Upper lobe of right lung (tissue), 1 donor: ENCODE measurements around the gene ZNF692. TPM values are rescaled to one million over a fixed set of nuclear protein-coding genes. Genes with fewer than 3 reads are reported as not detected.
"Not testable (repeated sequence)": the region's sequence is repeated elsewhere in the genome, so short reads cannot be mapped to it uniquely, and the experiment has no call there.

Experiments used
- ATAC-seq: fragments of 200-7000 bp; cut with Tn5 transposase; one replicate; pipeline ENCODE4 v1.9.1; 2020; ENCODE audit warnings: mild to moderate bottlenecking, moderate library complexity
- DNase-seq: peaks from one replicate; pipeline ENCODE4 v3.0.0-alpha.2; 2020
- H3K27ac ChIP-seq: fragments of 200-600 bp; one replicate; pipeline ENCODE4 v1.8.0; 2022
- H3K27me3 ChIP-seq: fragments of 200-600 bp; one replicate; pipeline ENCODE4 v1.8.0; 2022; ENCODE audit warnings: mild to moderate bottlenecking
- H3K36me3 ChIP-seq: fragments of 200-600 bp; one replicate; pipeline ENCODE4 v1.8.0; 2022
- H3K4me1 ChIP-seq: fragments of 200-600 bp; one replicate; pipeline ENCODE4 v1.8.0; 2022
- H3K4me3 ChIP-seq: fragments of 200-600 bp; one replicate; pipeline ENCODE4 v1.8.0; 2022; ENCODE audit warnings: mild to moderate bottlenecking
- H3K9me3 ChIP-seq: fragments of 200-600 bp; one replicate; pipeline ENCODE4 v1.8.0; 2022
- intact Hi-C: fragments of 100-400 bp; cut with DNase I; formaldehyde crosslinking; loops from one replicate; pipeline ENCODE4 v1.11.0; 2022
- total RNA-seq: library from RNA; stranded (reverse); fragmentation: NEBNext Ultra II Directional; extraction: Animal tissue kit (Norgen Biotek cat#: 25700); gene quantifications from one replicate; pipeline ENCODE4 v1.2.1, GENCODE V29; 2021
- TF ChIP-seq, protein P1 (sequence below): fragments of 200-600 bp; IDR thresholded peaks from one replicate; pipeline ENCODE4 v1.8.0; 2022; ENCODE audit warnings: antibody characterized with exemption
- donor health status: DM: no; HTN: yes; CAD: no; lungs with severe emphysema.

Gene ZNF692
- total RNA-seq, 1 donor from 2014 or later: 38.1 TPM

DNA sequence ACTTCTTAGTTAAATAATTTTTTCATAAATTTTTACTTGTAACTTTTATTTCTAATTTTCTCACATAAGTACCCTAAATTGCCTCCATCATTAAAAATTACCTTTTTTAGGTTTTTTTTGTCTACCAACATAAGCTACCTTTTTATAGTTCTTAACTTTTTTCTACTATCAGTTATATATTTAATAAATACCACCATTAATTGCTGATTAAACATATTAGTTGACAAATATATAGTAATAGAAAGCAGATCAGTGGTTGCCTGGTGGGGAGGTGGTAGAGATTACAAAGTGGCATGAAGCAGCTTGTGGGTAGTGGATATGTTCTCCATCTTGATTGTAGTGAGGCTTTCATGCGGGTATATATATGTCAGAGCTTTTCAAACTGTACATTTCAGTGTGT is 27.0 kb downstream of the ZNF692 start:
- Histone ChIP-seq H3K4me3 (no peak overlapping the region), H3K36me3 (no peaks in the 10 kb centered on the region), H3K4me1 (peaks cover 8% of the 10 kb centered on the region), H3K27ac (no peak overlapping the region), H3K9me3 (no peaks in the 10 kb centered on the region), H3K27me3 (no peaks in the 10 kb centered on the region)
- DNase-seq (no peak), ATAC-seq (no peak)
- intact Hi-C loops: no loop called here
- TF ChIP-seq, protein P1, sequence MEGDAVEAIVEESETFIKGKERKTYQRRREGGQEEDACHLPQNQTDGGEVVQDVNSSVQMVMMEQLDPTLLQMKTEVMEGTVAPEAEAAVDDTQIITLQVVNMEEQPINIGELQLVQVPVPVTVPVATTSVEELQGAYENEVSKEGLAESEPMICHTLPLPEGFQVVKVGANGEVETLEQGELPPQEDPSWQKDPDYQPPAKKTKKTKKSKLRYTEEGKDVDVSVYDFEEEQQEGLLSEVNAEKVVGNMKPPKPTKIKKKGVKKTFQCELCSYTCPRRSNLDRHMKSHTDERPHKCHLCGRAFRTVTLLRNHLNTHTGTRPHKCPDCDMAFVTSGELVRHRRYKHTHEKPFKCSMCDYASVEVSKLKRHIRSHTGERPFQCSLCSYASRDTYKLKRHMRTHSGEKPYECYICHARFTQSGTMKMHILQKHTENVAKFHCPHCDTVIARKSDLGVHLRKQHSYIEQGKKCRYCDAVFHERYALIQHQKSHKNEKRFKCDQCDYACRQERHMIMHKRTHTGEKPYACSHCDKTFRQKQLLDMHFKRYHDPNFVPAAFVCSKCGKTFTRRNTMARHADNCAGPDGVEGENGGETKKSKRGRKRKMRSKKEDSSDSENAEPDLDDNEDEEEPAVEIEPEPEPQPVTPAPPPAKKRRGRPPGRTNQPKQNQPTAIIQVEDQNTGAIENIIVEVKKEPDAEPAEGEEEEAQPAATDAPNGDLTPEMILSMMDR: no peak

DNA sequence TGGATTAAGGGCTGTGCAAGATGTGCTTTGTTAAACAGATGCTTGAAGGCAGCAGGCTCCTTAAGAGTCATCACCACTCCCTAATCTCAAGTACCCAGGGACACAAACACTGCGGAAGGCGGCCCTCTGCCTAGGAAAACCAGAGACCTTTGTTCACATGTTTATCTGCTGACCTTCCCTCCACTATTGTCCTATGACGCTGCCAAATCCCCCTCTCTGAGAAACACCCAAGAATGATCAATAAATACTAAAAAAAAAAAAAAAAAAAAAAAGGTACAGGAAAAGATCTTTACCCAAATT is 28.2 kb downstream of the ZNF692 start:
- intact Hi-C loops, ATAC-seq, H3K27me3 ChIP-seq, H3K27ac ChIP-seq, H3K9me3 ChIP-seq, H3K4me3 ChIP-seq, H3K36me3 ChIP-seq: not testable (repeated sequence)
- H3K4me1 ChIP-seq: peaks cover 10% of the 10 kb centered on the region
- peak; percentile 42 for DNase-seq

DNA sequence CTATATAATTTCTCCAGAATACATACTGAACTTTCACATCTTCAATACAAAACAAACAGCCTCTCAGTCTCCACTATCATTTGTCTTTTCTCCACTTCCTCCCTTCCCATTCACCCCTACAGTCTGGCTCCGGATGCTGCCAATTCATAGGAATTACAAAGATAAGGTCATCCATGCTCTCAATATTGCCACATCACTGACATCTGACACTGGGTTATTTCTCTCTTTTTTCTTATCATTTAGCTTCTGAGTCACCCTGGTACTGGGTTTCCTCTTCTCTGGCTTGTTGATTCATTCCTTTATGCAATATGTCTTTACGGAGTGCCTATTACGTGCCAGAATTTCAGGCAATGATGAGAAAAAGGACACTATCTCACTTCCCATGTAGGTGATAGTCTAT is 30.0 kb downstream of the ZNF692 start:
- DNase-seq: no peak
- H3K9me3 ChIP-seq: no peaks in the 10 kb centered on the region
- peaks cover 23% of the 10 kb centered on the region for H3K4me1 ChIP-seq
- no peaks in the 10 kb centered on the region for H3K36me3 ChIP-seq
- intact Hi-C loops: no loop called here
- H3K27ac ChIP-seq: no peak overlapping the region
- no peak for ATAC-seq
- H3K27me3 ChIP-seq: no peaks in the 10 kb centered on the region
- no peak overlapping the region for H3K4me3 ChIP-seq
- TF ChIP-seq, protein P1: no peak

DNA sequence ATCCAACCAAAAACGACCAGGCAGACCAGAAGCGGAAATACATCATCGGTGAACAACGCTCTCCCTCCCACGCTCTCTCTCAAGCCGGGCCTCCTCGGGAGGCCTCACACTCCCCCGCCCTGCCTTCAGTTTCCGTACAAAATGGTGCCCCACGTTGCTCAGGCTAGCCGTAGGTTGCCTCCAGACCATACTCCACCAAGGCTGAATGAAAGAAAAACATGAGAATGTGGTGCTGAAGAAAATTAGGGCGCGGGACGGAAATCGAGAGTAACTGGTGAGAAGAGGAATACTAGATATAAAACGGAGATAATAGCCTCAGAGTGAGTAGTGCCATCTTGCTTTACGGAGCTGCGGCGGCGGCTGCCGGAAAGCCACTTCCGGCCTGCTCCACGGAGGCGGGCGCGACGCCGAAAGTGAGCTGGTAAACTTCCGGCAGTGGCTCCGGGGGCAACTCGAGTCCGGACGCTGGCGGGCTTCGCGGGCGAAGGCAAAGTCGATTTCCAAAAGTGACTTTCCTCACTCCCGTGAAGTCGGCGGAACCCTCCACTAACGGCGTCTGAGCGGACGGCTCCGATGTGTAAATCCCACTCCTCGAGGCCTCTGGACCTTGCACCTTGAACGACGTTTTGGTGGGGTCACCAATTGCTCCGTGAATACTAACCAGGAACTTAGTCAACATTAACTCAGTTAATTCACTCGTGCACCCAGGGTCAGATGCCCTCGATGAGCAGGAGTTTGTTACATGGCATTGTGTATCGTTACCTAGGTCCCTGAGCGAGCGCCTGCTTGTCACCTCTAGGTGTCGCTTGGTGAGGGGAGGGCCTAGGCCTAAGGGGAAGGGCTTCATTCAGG is 32.8 kb downstream of the ZNF692 start, which contains the start of gene SH3BP5L:
SH3BP5L (minus strand) TSS at position 7 of the 852 bp plus-strand sequence. CDS start 980 bp downstream, outside the sequence.
- Histone ChIP-seq H3K4me1 (peaks cover 51% of the 10 kb centered on the region), H3K27me3 (no peaks in the 10 kb centered on the region), H3K4me3 (peak within 1 kb of the TSS; percentile 87), H3K9me3 (no peaks in the 10 kb centered on the region), H3K27ac (peak within 1 kb of the TSS; percentile 99), H3K36me3 (peaks cover 6% of the 10 kb centered on the region)
- TF ChIP-seq, protein P1: peak; percentile 62
- DNase-seq: peak; percentile 96
- intact Hi-C loops: no loop called here
- ATAC-seq: peak; percentile 95

DNA sequence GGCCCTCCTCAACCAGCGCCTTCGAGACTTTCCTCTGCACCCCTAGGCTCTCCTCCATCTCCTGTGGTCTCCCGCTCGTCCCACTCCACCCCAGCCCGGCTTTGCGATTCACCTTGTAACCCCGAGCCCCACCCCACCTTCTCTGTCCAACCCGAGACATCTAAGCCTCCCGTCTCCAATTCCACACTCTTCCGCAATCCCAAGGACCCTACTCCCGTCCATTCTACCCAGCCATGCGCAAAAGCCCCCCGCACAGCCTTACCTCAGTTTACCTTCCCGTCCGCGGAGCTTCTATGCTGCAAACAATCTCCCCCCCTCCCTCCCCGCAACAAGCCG is 33.3 kb downstream of the ZNF692 start:
- Histone ChIP-seq H3K36me3 (peaks cover 12% of the 10 kb centered on the region), H3K27me3 (no peaks in the 10 kb centered on the region), H3K9me3 (no peaks in the 10 kb centered on the region), H3K4me1 (peaks cover 54% of the 10 kb centered on the region), H3K27ac (peak overlapping the region; percentile 99), H3K4me3 (peak overlapping the region; percentile 87)
- intact Hi-C loops: no loop called here
- ATAC-seq (peak; percentile 3), DNase-seq (no peak)
- TF ChIP-seq, protein P1: no peak

DNA sequence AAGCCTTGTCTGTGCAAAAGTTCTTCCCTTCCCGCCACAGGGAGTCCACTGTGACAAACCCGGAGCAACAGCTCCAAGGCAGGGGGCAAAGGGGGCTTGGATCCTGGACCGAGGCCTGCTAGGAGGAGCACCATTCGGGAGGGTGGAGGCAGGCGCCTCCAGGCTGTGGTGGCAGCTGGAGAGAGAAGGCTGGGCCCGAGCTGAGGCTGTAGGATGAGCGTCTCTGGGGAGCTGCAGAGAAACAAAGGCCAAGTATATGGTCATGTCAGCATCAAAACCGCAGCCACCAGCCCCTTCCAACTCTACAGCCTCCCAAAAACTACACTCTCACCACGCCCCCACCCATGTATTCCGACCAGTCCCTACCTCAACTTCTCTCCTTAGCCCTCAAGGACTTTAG is 33.7 kb downstream of the ZNF692 start:
- peaks cover 54% of the 10 kb centered on the region for H3K4me1 ChIP-seq
- ATAC-seq: no peak
- H3K27me3 ChIP-seq: no peaks in the 10 kb centered on the region
- H3K36me3 ChIP-seq: peaks cover 16% of the 10 kb centered on the region
- intact Hi-C loops: no loop called here
- TF ChIP-seq, protein P1: no peak
- peak overlapping the region; percentile 99 for H3K27ac ChIP-seq
- no peaks in the 10 kb centered on the region for H3K9me3 ChIP-seq
- H3K4me3 ChIP-seq: peak overlapping the region; percentile 87
- DNase-seq: peak; percentile 61
